ENCODE measurements around the gene KCNJ2.
A peak's percentile ranks its signal among the peaks of the same experiment; 100 is the strongest.

Gene KCNJ2

GRCh38 chr17:70190959-70191805 is 21.9 kb downstream of the KCNJ2 start:
- TF ChIP-seq CTCF (IDR thresholded peaks at IDR 0.05; ENCODE audit: control insufficient read depth, extremely low read depth, insufficient read depth): no peak
- H3K4me3 ChIP-seq (ENCODE audit: low read depth, low read length): no peak overlapping the region
- DNase-seq (ENCODE audit: low read depth): peak; percentile 87

- DNase-seq (ENCODE audit: low read depth): no peak
- TF ChIP-seq CTCF (IDR thresholded peaks at IDR 0.05; ENCODE audit: control insufficient read depth, extremely low read depth, insufficient read depth): no peak
Measured at GRCh38 chr17:70195091-70195490, 25.8 kb downstream of the KCNJ2 start.

GRCh38 chr17:70201872-70202419 is 32.6 kb downstream of the KCNJ2 start:
- H3K4me3 ChIP-seq (ENCODE audit: low read depth, low read length): no peak overlapping the region
- TF ChIP-seq CTCF (IDR thresholded peaks at IDR 0.05; ENCODE audit: control insufficient read depth, extremely low read depth, insufficient read depth): no peak

More at GRCh38 chr17:70195091-70195490, 25.8 kb downstream of the KCNJ2 start:
- no peak overlapping the region for H3K4me3 ChIP-seq (ENCODE audit: low read depth, low read length)

GRCh38 chr17:70202840-70203239 is 33.5 kb downstream of the KCNJ2 start:
- no peak for TF ChIP-seq CTCF (IDR thresholded peaks at IDR 0.05; ENCODE audit: control insufficient read depth, extremely low read depth, insufficient read depth)
- no peak overlapping the region for H3K4me3 ChIP-seq (ENCODE audit: low read depth, low read length)
- DNase-seq (ENCODE audit: low read depth): no peak

More at GRCh38 chr17:70201872-70202419, 32.6 kb downstream of the KCNJ2 start:
- DNase-seq (ENCODE audit: low read depth): no peak

- no peak for DNase-seq (ENCODE audit: low read depth)
- no peak for TF ChIP-seq CTCF (IDR thresholded peaks at IDR 0.05; ENCODE audit: control insufficient read depth, extremely low read depth, insufficient read depth)
- no peak overlapping the region for H3K4me3 ChIP-seq (ENCODE audit: low read depth, low read length)
Measured at GRCh38 chr17:70204431-70204830, 35.1 kb downstream of the KCNJ2 start.

- no peak overlapping the region for H3K4me3 ChIP-seq (ENCODE audit: low read depth, low read length)
- no peak for TF ChIP-seq CTCF (IDR thresholded peaks at IDR 0.05; ENCODE audit: control insufficient read depth, extremely low read depth, insufficient read depth)
- no peak for DNase-seq (ENCODE audit: low read depth)
Measured at GRCh38 chr17:70205401-70205800, 36.1 kb downstream of the KCNJ2 start.

Measured in LNCaP clone FGC (cell line).